Measurements from ENCODE around the gene CREB3L2. TPM values are rescaled to one million over a fixed set of nuclear protein-coding genes. Genes with fewer than 3 reads are reported as not detected.

The CREB3L2 gene
- total and polyA plus RNA-seq, 10 of the 15 experiments (the other 5 are each of a cell fraction or from before 2014, with no cell fraction given), result 6.4 to 67.1 (median 26.2) TPM

DNA sequence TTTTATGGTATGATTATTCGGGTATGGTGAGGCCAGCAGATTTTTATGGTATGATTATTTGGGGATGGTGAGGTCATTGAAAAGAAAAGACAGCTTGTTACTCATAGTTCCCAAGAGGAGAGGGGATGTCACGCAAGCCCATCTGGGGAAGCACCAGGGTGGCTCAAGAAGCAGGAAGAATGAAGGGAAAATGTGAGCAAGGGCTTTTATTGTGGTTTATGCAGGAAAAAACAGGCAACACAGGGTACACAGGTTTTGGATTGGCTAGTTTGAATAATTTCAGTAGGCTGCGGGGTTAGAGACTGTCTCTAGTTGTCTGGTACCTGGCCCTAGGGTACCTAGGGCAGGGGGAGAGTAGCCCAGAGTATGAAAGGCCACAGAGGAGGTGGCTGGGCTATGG, 128.4 kb downstream of the CREB3L2 start:
- no peaks in the 10 kb centered on the region for H3K27me3 ChIP-seq (replicated peaks in 1 of 2; ENCODE audit: control insufficient read depth in 2 of 2, insufficient read depth in 2 of 2, low read length in 1 of 2)
- BruUV-seq (replicated peaks), result no TSS peak
- RAD21 ChIA-PET (ENCODE audit: unreplicated experiment), result no interaction called here
- DNase-seq (ENCODE audit: low read depth, low spot score), result no peak
- H3K4me3 ChIP-seq, result no peak overlapping the region
- H3K9me3 ChIP-seq (replicated peaks; ENCODE audit: control insufficient read depth, insufficient read depth, low read length), result no peaks in the 10 kb centered on the region
- peak; percentile 19; the same call in 2 of the 3 replicates for ATAC-seq
- CTCF ChIA-PET, result no interaction called here
- 88% methylated on average over 3 of the region's 3 CpGs for WGBS (ENCODE audit: insufficient coverage, insufficient replicate concordance, low lambda C conversion rate, missing lambda C conversion rate)
- no peak for FAIRE-seq
- H4K20me1 ChIP-seq (ENCODE audit: control insufficient read depth, insufficient read depth), result no peaks in the 10 kb centered on the region
- no peaks in the 10 kb centered on the region for H3K4me1 ChIP-seq (ENCODE audit: control insufficient read depth, insufficient read depth, low read length)
- 0 out of 2 replicates have a peak overlapping the region, but pooled peaks have one; percentile 8 for H3K27ac ChIP-seq (ENCODE audit: control insufficient read depth, insufficient read depth)
- no peak overlapping the region for H3K4me2 ChIP-seq (ENCODE audit: control insufficient read depth, insufficient read depth)
- POLR2A ChIA-PET, result interaction anchor here (0.6 kb wide), 1 partner anchor 22 kb away, joined by 6 read pairs; no protein-coding TSS in a partner anchor
- no peaks in the 10 kb centered on the region for H3K79me2 ChIP-seq (ENCODE audit: control insufficient read depth, insufficient read depth, low read length)
- no peak overlapping the region for H2AFZ ChIP-seq (ENCODE audit: control insufficient read depth, low read depth, low read length)
- intact Hi-C loops (cut with micrococcal nuclease; ENCODE audit: unreplicated experiment) (no loop called here), in situ Hi-C loops (cut with MboI) (no loop called here)
- peaks cover 9 to 33% of the 10 kb centered on the region in 2 experiments for H3K36me3 ChIP-seq (ENCODE audit: control insufficient read depth in 2 of 2, insufficient read depth in 2 of 2, low read length in 1 of 2)
- no peak overlapping the region for H3K9ac ChIP-seq (ENCODE audit: control insufficient read depth, insufficient read depth, low read length)
- SMC1A ChIA-PET (ENCODE audit: uncharacterized antibody, unreplicated experiment), result interaction anchor here (0.9 kb wide), 1 partner anchor 15 kb away, joined by 3 read pairs; no protein-coding TSS in a partner anchor
- TF ChIP-seq HCFC1 (IDR thresholded peaks at IDR 0.05; ENCODE audit: low read length) (no peak), IKZF2 (IDR thresholded peaks at IDR 0.05) (no peak), RAD21 (IDR thresholded peaks at IDR 0.05; ENCODE audit: insufficient read depth, low read depth, low read length) (no peak), TCF3 (IDR thresholded peaks at IDR 0.05; ENCODE audit: borderline replicate concordance, insufficient read depth, low read depth, low read length) (no peak), ETV6 (conservative IDR thresholded peaks at IDR 0.05 in 1 of 2, IDR thresholded peaks at IDR 0.05 in 1 of 2; ENCODE audit: borderline replicate concordance in 1 of 2, low read depth in 1 of 2) (no peak), BACH1 (IDR thresholded peaks at IDR 0.05; ENCODE audit: borderline replicate concordance) (no peak), SMAD5 (IDR thresholded peaks at IDR 0.05; ENCODE audit: low read depth) (no peak), MEF2A (IDR thresholded peaks at IDR 0.05; ENCODE audit: insufficient read depth, low read depth, low read length) (no peak), EGR1 (IDR thresholded peaks at IDR 0.05; ENCODE audit: borderline replicate concordance in 1 of 2, low read depth in 2 of 2, low read length in 2 of 2) (no peak), BRCA1 (IDR thresholded peaks at IDR 0.05; ENCODE audit: low read depth, low read length) (no peak), ZNF217 (IDR thresholded peaks at IDR 0.05) (no peak), SIN3A (IDR thresholded peaks at IDR 0.05; ENCODE audit: low read depth, low read length) (no peak), RCOR1 (conservative IDR thresholded peaks at IDR 0.05; ENCODE audit: low read depth, low read length) (no peak), TCF7 (IDR thresholded peaks at IDR 0.05; ENCODE audit: borderline replicate concordance) (peak; percentile 22; the same call in 1 of the 2 replicates), PML (IDR thresholded peaks at IDR 0.05; ENCODE audit: low read length) (no peak), SMAD1 (IDR thresholded peaks at IDR 0.05; ENCODE audit: low read depth, partially characterized antibody) (no peak), CHD4 (IDR thresholded peaks at IDR 0.05) (no peak)
- TF ChIP-seq, protein P1, sequence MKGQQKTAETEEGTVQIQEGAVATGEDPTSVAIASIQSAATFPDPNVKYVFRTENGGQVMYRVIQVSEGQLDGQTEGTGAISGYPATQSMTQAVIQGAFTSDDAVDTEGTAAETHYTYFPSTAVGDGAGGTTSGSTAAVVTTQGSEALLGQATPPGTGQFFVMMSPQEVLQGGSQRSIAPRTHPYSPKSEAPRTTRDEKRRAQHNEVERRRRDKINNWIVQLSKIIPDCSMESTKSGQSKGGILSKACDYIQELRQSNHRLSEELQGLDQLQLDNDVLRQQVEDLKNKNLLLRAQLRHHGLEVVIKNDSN (IDR thresholded peaks at IDR 0.05; ENCODE audit: borderline replicate concordance, extremely low read length, insufficient read depth, low read depth, low read length), result no peak
- TF ChIP-seq, protein P2, sequence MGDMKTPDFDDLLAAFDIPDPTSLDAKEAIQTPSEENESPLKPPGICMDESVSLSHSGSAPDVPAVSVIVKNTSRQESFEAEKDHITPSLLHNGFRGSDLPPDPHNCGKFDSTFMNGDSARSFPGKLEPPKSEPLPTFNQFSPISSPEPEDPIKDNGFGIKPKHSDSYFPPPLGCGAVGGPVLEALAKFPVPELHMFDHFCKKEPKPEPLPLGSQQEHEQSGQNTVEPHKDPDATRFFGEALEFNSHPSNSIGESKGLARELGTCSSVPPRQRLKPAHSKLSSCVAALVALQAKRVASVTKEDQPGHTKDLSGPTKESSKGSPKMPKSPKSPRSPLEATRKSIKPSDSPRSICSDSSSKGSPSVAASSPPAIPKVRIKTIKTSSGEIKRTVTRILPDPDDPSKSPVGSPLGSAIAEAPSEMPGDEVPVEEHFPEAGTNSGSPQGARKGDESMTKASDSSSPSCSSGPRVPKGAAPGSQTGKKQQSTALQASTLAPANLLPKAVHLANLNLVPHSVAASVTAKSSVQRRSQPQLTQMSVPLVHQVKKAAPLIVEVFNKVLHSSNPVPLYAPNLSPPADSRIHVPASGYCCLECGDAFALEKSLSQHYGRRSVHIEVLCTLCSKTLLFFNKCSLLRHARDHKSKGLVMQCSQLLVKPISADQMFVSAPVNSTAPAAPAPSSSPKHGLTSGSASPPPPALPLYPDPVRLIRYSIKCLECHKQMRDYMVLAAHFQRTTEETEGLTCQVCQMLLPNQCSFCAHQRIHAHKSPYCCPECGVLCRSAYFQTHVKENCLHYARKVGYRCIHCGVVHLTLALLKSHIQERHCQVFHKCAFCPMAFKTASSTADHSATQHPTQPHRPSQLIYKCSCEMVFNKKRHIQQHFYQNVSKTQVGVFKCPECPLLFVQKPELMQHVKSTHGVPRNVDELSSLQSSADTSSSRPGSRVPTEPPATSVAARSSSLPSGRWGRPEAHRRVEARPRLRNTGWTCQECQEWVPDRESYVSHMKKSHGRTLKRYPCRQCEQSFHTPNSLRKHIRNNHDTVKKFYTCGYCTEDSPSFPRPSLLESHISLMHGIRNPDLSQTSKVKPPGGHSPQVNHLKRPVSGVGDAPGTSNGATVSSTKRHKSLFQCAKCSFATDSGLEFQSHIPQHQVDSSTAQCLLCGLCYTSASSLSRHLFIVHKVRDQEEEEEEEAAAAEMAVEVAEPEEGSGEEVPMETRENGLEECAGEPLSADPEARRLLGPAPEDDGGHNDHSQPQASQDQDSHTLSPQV (IDR thresholded peaks at IDR 0.05), result no peak
- TF ChIP-seq, protein P3, sequence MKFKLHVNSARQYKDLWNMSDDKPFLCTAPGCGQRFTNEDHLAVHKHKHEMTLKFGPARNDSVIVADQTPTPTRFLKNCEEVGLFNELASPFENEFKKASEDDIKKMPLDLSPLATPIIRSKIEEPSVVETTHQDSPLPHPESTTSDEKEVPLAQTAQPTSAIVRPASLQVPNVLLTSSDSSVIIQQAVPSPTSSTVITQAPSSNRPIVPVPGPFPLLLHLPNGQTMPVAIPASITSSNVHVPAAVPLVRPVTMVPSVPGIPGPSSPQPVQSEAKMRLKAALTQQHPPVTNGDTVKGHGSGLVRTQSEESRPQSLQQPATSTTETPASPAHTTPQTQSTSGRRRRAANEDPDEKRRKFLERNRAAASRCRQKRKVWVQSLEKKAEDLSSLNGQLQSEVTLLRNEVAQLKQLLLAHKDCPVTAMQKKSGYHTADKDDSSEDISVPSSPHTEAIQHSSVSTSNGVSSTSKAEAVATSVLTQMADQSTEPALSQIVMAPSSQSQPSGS (IDR thresholded peaks at IDR 0.05; ENCODE audit: low read length), result 0 out of 2 replicates have a peak, but pooled peaks have one; percentile 27

Data from GM12878 (cell line).